Right lobe of liver (tissue), 4 donors: ENCODE results near the gene SH3RF3.

Source experiments
- CTCF ChIP-seq, 4 donors: fragments of 200-600 bp in 3 of 4; fragments of 450-650 bp in 1 of 4; IDR thresholded peaks; one replicate each; pipeline versions ENCODE4 v1.5.1 to v1.8.0; 2016 to 2022; ENCODE audit warnings: antibody characterized with exemption in 4 of 4, mild to moderate bottlenecking in 2 of 4
- POLR2A ChIP-seq: fragments of 450-650 bp; IDR thresholded peaks from one replicate; pipeline ENCODE4 v1.6.1; 2017; ENCODE audit warnings: antibody characterized with exemption, mild to moderate bottlenecking
- donor health status: DM: no; HTN: no; CAD: no.
- donor health status: DM: no; HTN: no; CAD: no.
- donor health status: DM: no; HTN: yes; CAD: no.

DNA sequence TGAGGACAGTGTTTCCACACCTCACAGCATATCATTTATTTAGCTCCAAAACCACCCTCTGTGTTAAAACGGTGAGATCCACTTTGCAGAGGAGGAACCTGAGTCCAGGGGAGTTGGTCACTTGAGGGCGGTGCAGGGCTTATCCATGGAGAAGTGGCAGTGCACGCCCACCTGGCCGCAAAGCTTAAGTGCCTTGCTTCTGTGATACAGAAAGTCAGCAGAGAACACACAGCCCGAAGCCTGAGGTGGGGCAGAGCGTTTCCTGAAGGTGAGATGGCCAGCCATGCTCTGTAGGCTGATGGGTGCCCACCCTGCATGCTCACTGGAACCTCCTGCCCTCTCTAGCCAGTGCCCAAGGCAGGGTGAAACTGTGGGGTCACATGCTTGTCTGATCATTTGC lies 87.3 kb downstream of the SH3RF3 start:
- TF ChIP-seq CTCF (IDR thresholded peaks at IDR 0.05), result no peak
- TF ChIP-seq POLR2A, result no peak
